WTC11 (cell line): ENCODE measurements around the gene PRKCE.

ENCODE experiments used
- CREB1 ChIP-seq: sonication (generic); formaldehyde crosslinking; IDR thresholded peaks from 2 replicates; pipeline ENCODE4 v1.8.0; 2023; ENCODE audit warnings: mild to moderate bottlenecking, missing genetic modification reagents
- KAT7 ChIP-seq: sonication (generic); formaldehyde crosslinking; IDR thresholded peaks from 2 replicates; pipeline ENCODE4 v1.8.1; 2023; ENCODE audit warnings: missing genetic modification reagents, mild to moderate bottlenecking, borderline replicate concordance
- NFATC4 ChIP-seq: fragments of 250-450 bp; sonication (Bioruptor Pico); IDR thresholded peaks from 2 replicates; pipeline ENCODE4 v1.9.0; 2021; ENCODE audit warnings: mild to moderate bottlenecking
- TF ChIP-seq, protein P1 (sequence below): fragments of 200-600 bp; IDR thresholded peaks from 2 replicates; pipeline ENCODE4 v1.8.0; 2022; ENCODE audit warnings: antibody characterized with exemption

DNA sequence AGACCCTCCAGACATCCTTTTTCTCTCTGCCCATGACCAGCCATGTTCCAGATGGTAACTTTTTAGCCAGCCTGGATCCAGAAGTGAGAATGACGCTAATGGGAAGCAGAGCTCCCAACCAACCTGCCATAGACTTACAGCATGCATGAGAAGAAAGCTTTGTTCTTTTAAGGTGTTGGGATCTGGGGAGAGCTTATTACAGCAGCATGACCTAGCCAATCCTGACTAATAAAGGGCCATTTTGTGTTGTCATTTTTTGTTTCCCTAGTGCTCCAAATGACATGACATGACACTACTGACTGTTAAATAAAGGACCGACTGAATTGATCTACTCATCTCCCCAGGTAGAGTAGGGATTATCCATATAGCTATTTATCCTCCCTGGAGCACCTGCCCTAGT, 5.2 kb upstream of the PRKCE start:
- no peak for TF ChIP-seq NFATC4 (CRISPR knock-in tag)
- TF ChIP-seq KAT7 = no peak
- TF ChIP-seq, protein P1, sequence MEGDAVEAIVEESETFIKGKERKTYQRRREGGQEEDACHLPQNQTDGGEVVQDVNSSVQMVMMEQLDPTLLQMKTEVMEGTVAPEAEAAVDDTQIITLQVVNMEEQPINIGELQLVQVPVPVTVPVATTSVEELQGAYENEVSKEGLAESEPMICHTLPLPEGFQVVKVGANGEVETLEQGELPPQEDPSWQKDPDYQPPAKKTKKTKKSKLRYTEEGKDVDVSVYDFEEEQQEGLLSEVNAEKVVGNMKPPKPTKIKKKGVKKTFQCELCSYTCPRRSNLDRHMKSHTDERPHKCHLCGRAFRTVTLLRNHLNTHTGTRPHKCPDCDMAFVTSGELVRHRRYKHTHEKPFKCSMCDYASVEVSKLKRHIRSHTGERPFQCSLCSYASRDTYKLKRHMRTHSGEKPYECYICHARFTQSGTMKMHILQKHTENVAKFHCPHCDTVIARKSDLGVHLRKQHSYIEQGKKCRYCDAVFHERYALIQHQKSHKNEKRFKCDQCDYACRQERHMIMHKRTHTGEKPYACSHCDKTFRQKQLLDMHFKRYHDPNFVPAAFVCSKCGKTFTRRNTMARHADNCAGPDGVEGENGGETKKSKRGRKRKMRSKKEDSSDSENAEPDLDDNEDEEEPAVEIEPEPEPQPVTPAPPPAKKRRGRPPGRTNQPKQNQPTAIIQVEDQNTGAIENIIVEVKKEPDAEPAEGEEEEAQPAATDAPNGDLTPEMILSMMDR = no peak
- no peak for TF ChIP-seq CREB1 (CRISPR knock-in tag)
